Brain microvascular endothelial cell (primary cell): ENCODE results near the gene CCNA2.
A peak's percentile ranks its signal among the peaks of the same experiment; 100 is the strongest.

ENCODE experiments used
- DNase-seq: peaks from one replicate; pipeline ENCODE4 v3.0.0-alpha.2; 2020
- H3K27ac ChIP-seq: fragments of 250-450 bp; sonication (Bioruptor Pico); 2 replicates; pipeline ENCODE4 v1.5.1; 2020; ENCODE audit warnings: mild to moderate bottlenecking, moderate library complexity
- H3K27me3 ChIP-seq: fragments of 250-450 bp; sonication (Bioruptor Pico); replicated peaks from 2 replicates; pipeline ENCODE4 v1.5.1; 2020; ENCODE audit warnings: mild to moderate bottlenecking
- H3K36me3 ChIP-seq: fragments of 250-450 bp; sonication (Bioruptor Pico); replicated peaks from 2 replicates; pipeline ENCODE4 v1.5.1; 2020; ENCODE audit warnings: mild to moderate bottlenecking
- H3K4me3 ChIP-seq: 2 replicates; pipeline ENCODE4 v1.5.1; 2011; ENCODE audit warnings: low read depth, mild to moderate bottlenecking, control low read depth, low read length, moderate library complexity
- CTCF ChIP-seq: IDR thresholded peaks from 2 replicates; pipeline ENCODE4 v1.5.1; 2011; ENCODE audit warnings: low read depth, mild to moderate bottlenecking, moderate library complexity, low read length, control low read depth, inconsistent platforms; ENCODE audit errors: missing control alignments
- in situ Hi-C: cut with HindIII; loops from 2 replicates; pipeline ENCODE4 v1.10.0; 2017; ENCODE audit warnings: low sequenced_read_pairs, low pct_ligation_motif_present

Gene CCNA2

GRCh38 chr4:121789960-121790829 lies 33.5 kb downstream of the CCNA2 start:
- in situ Hi-C loops = no loop called here
- peak; percentile 49 for DNase-seq
- no peak overlapping the region for H3K4me3 ChIP-seq
- TF ChIP-seq CTCF = no peak
- peak overlapping the region; percentile 73 for H3K27ac ChIP-seq
- H3K36me3 ChIP-seq = no peaks in the 10 kb centered on the region
- H3K27me3 ChIP-seq = no peaks in the 10 kb centered on the region

GRCh38 chr4:121789455-121789854 lies 34.2 kb downstream of the CCNA2 start:
- in situ Hi-C loops = no loop called here
- DNase-seq = no peak
- TF ChIP-seq CTCF = no peak
- H3K36me3 ChIP-seq = no peaks in the 10 kb centered on the region
- no peaks in the 10 kb centered on the region for H3K27me3 ChIP-seq
- no peak overlapping the region for H3K4me3 ChIP-seq
- H3K27ac ChIP-seq = peak overlapping the region; percentile 73

GRCh38 chr4:121788896-121789295 lies 34.8 kb downstream of the CCNA2 start:
- in situ Hi-C loops = no loop called here
- Histone ChIP-seq H3K27me3 (no peaks in the 10 kb centered on the region), H3K27ac (no peak overlapping the region), H3K4me3 (no peak overlapping the region), H3K36me3 (no peaks in the 10 kb centered on the region)
- DNase-seq = no peak
- TF ChIP-seq CTCF = no peak

- no peak overlapping the region for H3K27ac ChIP-seq
- no peak for TF ChIP-seq CTCF
- no peak for DNase-seq
- in situ Hi-C loops = no loop called here
- no peaks in the 10 kb centered on the region for H3K27me3 ChIP-seq
- no peak overlapping the region for H3K4me3 ChIP-seq
- H3K36me3 ChIP-seq = no peaks in the 10 kb centered on the region
Observed at GRCh38 chr4:121786221-121786620, 37.5 kb downstream of the CCNA2 start.

GRCh38 chr4:121785479-121785878 lies 38.2 kb downstream of the CCNA2 start:
- Histone ChIP-seq H3K27ac (peak overlapping the region; percentile 91), H3K4me3 (no peak overlapping the region), H3K36me3 (no peaks in the 10 kb centered on the region), H3K27me3 (no peaks in the 10 kb centered on the region)
- DNase-seq = no peak
- in situ Hi-C loops = no loop called here
- no peak for TF ChIP-seq CTCF
